Measurements from ENCODE around the gene AFAP1. TPM values are rescaled to one million over a fixed set of nuclear protein-coding genes. Genes with fewer than 3 reads are reported as not detected.

AFAP1 gene
- total and polyA plus RNA-seq, 2 of the 4 experiments (the other 2 are of a cell fraction) = 48.2 to 80.9 TPM

GRCh38 chr4:7960790-7961655, 21.4 kb upstream of the AFAP1 start:
- ChIA-PET POLR2A (ENCODE audit: unreplicated experiment) (no interaction called here), CTCF (interaction anchor here (1.0 kb wide), 1 partner anchor 23 kb away, joined by 3 read pairs; no protein-coding TSS in a partner anchor)
- no peak overlapping the region for H3K9ac ChIP-seq (ENCODE audit: low read depth, low read length)
- H4K8ac ChIP-seq (ENCODE audit: low read depth in 2 of 2, low read length in 2 of 2) = peak overlapping the region; percentile 1 to 90; a peak in 3 of 4 replicates
- peak overlapping the region; percentile 98 for H3K4ac ChIP-seq (ENCODE audit: low read depth, low read length)
- H2BK15ac ChIP-seq (ENCODE audit: low read depth, low read length) = peak overlapping the region; percentile 87; the same call in 1 of the 3 replicates
- peak overlapping the region; percentile 32 for H4K5ac ChIP-seq (ENCODE audit: low read depth, low read length)
- H3K27ac ChIP-seq (ENCODE audit: insufficient read depth, low read length) = peak overlapping the region; percentile 75
- H3K9me1 ChIP-seq (ENCODE audit: insufficient read depth, low read length) = peaks cover 22% of the 10 kb centered on the region
- in situ Hi-C loops (cut with MboI; ENCODE audit: low sequenced_read_pairs) (no loop called here), dilution Hi-C loops (cut with HindIII; ENCODE audit: low sequenced_read_pairs, unreplicated experiment) (no loop called here), intact Hi-C loops (cut with micrococcal nuclease) (loop anchor here (2.0 kb wide), 1 partner anchor 22 kb away; the partner anchor contains the start of gene AFAP1)
- H3K27me3 ChIP-seq (ENCODE audit: control insufficient read depth, insufficient read depth, low read length) = peaks cover 2% of the 10 kb centered on the region; the same call in 1 of the 2 replicates
- H3K4me1 ChIP-seq (ENCODE audit: control insufficient read depth, insufficient read depth, low read length) = peaks cover 20% of the 10 kb centered on the region
- H3K4me2 ChIP-seq (ENCODE audit: low read depth, low read length) = peak overlapping the region; percentile 11; the same call in 1 of the 2 replicates
- peaks cover 0 to 12% of the 10 kb centered on the region in 2 experiments; a peak in 2 of 4 replicates for H3K79me1 ChIP-seq (ENCODE audit: low read depth in 1 of 2, low read length in 2 of 2)
- H2AK9ac ChIP-seq (replicated peaks; ENCODE audit: low read depth, low read length, poor library complexity) = peak overlapping the region; percentile 58
- no peaks in the 10 kb centered on the region for H3K9me3 ChIP-seq (ENCODE audit: control insufficient read depth, insufficient read depth, low read length)
- DNase-seq (peak; percentile 100), ATAC-seq (ENCODE audit: low read depth) (peak; percentile 85)
- 78% methylated on average over 6 of the region's 19 CpGs; no CpG with 5 or more reads in 1 of the 2 experiments for WGBS, 2 experiments (ENCODE audit: extremely low coverage in 2 of 2, insufficient read length in 1 of 2)
- H2AK5ac ChIP-seq (ENCODE audit: low read depth, low read length) = peak overlapping the region; percentile 71
- H4K91ac ChIP-seq (ENCODE audit: insufficient read depth, low read depth, low read length) = peak overlapping the region; percentile 94
- H2BK5ac ChIP-seq (ENCODE audit: low read depth, low read length, poor library complexity, severe bottlenecking) = peak overlapping the region; percentile 85
- peak overlapping the region; percentile 45 for H3K18ac ChIP-seq (ENCODE audit: low read depth, low read length)
- H3K14ac ChIP-seq (replicated peaks; ENCODE audit: low read depth, low read length) = peak overlapping the region; percentile 31
- H2AFZ ChIP-seq (replicated peaks; ENCODE audit: low read length, poor library complexity) = peak overlapping the region; percentile 79
- no peaks in the 10 kb centered on the region for H3K36me3 ChIP-seq (ENCODE audit: control insufficient read depth, insufficient read depth, low read length)
- H2BK120ac ChIP-seq (ENCODE audit: low read depth, low read length) = peak overlapping the region; percentile 98
- no peak overlapping the region for H3K23ac ChIP-seq (ENCODE audit: low read depth, low read length)
- H2BK20ac ChIP-seq (ENCODE audit: low read depth, low read length) = peak overlapping the region; percentile 98
- no peak overlapping the region for H3K4me3 ChIP-seq (ENCODE audit: insufficient read depth, low read depth, low read length)
- H3K56ac ChIP-seq (ENCODE audit: extremely low read depth, insufficient read depth, low read length) = no peak overlapping the region
- no peaks in the 10 kb centered on the region; the same call in 1 of the 2 replicates for H4K20me1 ChIP-seq (ENCODE audit: insufficient read depth, low read length)
- BruUV-seq (replicated peaks) = no TSS peak
- TF ChIP-seq CEBPB (IDR thresholded peaks at IDR 0.05; ENCODE audit: low read depth, low read length) (peak; percentile 96), NFE2L2 (IDR thresholded peaks at IDR 0.05; ENCODE audit: low read depth, low read length) (peak; percentile 7; the same call in 1 of the 2 replicates), BHLHE40 (IDR thresholded peaks at IDR 0.05; ENCODE audit: low read depth, low read length) (peak; percentile 83), CTCF (conservative IDR thresholded peaks at IDR 0.05; ENCODE audit: low read depth, low read length) (0 out of 2 replicates have a peak, but pooled peaks have one; percentile 0), RFX5 (IDR thresholded peaks at IDR 0.05; ENCODE audit: low read depth, low read length) (no peak), ELK1 (IDR thresholded peaks at IDR 0.05; ENCODE audit: borderline replicate concordance, low read depth, low read length) (no peak), RCOR1 (IDR thresholded peaks at IDR 0.05; ENCODE audit: insufficient replicate concordance, low read length) (peak; percentile 55), CHD1 (IDR thresholded peaks at IDR 0.05; ENCODE audit: low read depth, low read length) (0 out of 2 replicates have a peak, but pooled peaks have one; percentile 62), MXI1 (IDR thresholded peaks at IDR 0.05; ENCODE audit: borderline replicate concordance, low read depth, low read length) (no peak), USF2 (IDR thresholded peaks at IDR 0.05; ENCODE audit: low read depth, low read length) (peak; percentile 92), MAFK (IDR thresholded peaks at IDR 0.05; ENCODE audit: low read depth, low read length) (0 out of 2 replicates have a peak, but pooled peaks have one; percentile 11), FOS (IDR thresholded peaks at IDR 0.05; ENCODE audit: low read depth, low read length) (peak; percentile 65; the same call in 1 of the 2 replicates)

All from IMR-90 (cell line).